GM21381 (cell line): ENCODE data around the gene ATAD3B.
"Not testable (repeated sequence)": the region's sequence is repeated elsewhere in the genome, so short reads cannot be mapped to it uniquely, and the experiment has no call there.

Experiments used
- ATAC-seq: cut with Tn5 transposase; IDR thresholded peaks from one replicate; pipeline ENCODE4 v1.9.1; 2021; ENCODE audit warnings: mild to moderate bottlenecking, moderate library complexity; ENCODE audit not compliant: unreplicated experiment

The ATAD3B gene

GRCh38 chr1:1450616-1451015 is 20.9 kb upstream of the ATAD3B start:
- not testable (repeated sequence) for ATAC-seq

DNA sequence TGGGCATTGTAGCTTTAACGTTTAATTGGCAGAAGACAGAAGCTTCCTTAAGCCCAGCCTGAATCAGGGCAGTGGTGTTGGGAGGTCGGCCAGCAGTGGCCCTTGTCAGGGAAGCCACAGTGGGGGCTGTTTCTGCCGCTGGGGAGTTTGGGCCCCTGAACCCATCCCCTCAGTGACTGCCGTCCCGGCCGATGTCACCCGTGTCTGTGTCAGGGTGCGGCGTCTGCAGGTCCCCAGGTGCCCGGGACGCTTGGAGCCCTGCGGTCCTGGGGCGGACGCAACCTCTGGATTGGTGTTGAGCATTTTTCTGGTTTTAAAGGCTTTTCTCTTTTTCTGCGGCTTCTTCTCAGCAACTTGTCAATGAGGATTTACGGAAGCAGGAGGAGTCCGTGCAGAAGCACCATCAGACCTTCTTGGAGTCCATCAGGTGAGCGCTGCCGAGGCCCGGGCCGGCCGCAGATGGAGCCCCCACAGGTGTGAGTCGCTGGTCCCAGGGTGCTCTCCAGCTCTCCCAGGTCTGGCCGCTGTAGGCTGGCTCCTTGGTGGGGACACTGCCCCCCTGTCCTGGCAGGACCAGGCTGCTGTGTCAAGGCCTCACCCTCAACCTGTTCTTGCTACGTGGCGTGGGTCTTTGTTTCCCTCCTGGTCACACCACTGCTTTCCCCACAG is 19.7 kb upstream of the ATAD3B start:
- no peak for ATAC-seq

DNA sequence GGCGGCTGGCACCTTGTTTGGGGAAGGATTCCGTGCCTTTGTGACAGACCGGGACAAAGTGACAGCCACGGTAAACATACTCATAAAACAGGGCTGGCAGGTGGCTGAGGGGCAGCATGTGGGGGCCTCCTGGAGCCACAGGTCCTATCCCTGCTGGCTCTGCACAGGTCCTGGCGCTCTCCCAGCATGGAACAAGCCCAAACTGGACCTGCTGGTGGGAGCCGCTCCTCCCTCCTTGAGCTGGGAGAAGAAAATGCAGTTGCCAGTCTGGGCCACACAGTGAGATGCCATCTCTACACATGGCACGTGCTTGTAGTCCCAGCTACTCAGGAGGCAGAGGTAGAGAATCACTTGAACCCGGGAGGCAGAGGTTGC is 19.2 kb upstream of the ATAD3B start:
- ATAC-seq = not testable (repeated sequence)

DNA sequence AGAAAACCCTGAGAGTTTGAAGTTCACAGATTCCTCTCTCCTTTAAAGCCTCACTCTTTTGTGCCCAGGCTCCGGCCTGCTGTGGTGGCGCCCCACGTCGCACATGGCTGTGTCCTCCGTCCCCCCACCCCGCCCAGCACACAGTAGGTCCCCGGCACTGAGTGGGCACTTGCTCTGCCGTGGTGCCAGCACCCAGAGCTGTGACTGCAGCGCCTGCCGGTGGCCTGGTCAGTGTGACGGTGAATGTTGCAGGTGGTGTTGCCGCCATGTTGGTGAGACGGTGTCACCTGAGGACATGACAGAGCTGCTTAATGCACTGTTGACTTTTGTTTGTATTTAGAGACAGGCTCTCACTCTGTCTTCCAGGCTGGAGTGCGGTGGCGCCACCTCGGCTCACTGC is 18.7 kb upstream of the ATAD3B start:
- no peak for ATAC-seq

- not testable (repeated sequence) for ATAC-seq
These were observed 17.1 kb upstream of the ATAD3B start for GRCh38 chr1:1454286-1455056.

DNA sequence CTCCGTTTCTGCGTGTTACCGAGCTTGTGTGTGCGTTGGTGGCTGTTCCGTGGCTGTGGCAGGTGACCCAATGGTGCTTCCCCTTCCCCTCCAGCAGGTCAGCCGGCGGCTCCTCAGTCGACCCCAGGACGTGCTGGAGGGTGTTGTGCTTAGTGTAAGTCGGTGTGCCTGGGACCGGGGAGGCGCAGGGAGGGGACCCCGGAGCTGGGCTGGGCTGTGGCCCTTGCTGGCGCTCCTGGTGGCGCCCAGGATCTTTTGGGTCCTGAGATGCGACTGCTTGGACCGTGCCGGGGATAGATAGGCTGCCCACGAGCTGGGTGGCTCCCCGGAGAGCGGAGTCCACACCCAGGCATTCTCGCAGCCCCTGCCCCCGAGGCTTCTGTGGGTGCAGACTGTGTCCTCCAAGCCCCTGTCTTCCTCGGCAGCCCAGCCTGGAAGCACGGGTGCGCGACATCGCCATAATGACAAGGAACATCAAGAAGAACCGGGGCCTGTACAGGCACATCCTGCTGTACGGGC is 16.1 kb upstream of the ATAD3B start:
- no peak for ATAC-seq

- not testable (repeated sequence) for ATAC-seq
These were observed 15.6 kb upstream of the ATAD3B start for GRCh38 chr1:1455934-1456333.

- ATAC-seq = not testable (repeated sequence)
These were observed 14.8 kb upstream of the ATAD3B start for GRCh38 chr1:1456683-1457255.

DNA sequence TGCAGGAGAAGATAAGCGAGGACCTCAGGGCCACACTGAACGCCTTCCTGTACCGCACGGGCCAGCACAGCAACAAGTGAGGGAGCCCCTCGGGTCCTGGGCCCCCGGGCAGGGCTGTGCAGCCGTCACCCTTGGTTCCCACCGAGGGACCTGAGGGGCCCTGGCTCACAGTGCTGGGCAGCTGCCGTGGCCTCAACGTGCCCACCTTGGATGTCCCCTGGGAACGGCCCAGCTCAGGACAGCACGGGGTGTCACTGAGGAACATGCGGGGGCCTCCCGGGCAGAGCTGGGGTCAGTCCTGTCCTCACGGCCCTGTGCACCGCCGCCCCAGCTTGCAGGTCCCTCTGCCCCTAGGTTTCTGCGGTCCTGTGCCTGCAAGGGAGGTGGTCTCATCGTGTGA is 12.4 kb upstream of the ATAD3B start:
- not testable (repeated sequence) for ATAC-seq

- not testable (repeated sequence) for ATAC-seq
These were observed 11.9 kb upstream of the ATAD3B start for GRCh38 chr1:1459711-1460110.

- no peak for ATAC-seq
These were observed 10.9 kb upstream of the ATAD3B start for GRCh38 chr1:1460540-1461130.

DNA sequence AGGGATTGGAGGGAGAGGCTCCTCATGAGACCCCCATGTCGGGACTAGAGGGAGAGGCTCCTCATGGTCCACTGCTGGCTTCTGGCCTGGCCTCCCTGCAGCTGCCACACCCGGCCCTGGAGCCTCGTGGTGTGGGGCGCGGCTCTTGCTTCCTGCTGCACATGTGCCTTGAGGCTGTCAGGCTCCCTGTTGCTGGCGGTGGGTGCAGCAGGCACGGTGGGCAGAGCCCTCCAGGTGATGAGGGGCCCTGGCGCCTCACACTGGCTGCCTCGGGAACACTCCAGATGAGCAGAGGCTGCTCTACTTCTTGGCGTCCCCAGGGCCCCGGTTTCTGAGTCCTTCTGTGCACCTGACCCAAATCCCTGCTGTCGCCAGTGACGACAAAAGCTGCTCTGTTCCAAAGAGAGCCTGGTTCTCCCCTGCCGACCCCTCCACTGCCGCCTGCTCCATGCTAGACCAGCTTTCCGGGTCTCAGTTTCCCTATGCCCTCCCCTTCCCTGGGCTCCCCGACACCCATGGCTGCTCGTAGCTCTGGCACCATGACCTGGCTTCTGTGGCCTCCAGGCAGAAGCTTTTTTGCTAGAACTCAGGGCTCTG is 9.7 kb upstream of the ATAD3B start:
- no peak for ATAC-seq

DNA sequence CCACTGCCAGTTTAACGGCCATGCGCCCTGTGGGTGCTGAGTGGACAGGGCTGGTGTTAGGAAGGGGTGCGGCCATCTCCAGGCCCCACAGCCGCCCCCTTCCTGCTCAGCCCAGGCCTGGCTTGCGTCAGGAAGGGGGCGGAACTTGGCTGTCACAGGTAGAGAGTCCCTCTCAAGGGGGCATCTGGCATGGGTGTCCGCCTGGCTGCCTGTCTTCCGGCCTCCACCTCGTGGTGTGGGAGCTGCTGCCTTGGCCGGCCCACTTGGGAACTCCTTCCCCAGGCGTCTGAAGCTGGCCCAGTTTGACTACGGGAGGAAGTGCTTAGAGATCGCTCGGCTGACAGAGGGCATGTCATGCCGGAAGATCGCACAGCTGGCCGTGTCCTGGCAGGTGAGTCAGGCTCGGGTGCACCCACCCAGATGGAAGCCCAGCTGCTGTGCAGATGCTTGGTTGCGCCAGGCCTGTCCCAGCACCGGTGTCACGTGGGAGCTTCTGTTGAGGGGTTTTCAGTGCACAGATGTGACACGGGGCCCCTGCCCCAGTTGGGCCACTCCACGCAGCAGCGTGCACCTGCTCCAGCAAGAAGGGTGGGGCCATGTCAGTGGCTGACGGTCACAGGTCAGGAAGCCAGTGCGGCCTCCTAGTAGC is 9.1 kb upstream of the ATAD3B start:
- ATAC-seq = no peak

DNA sequence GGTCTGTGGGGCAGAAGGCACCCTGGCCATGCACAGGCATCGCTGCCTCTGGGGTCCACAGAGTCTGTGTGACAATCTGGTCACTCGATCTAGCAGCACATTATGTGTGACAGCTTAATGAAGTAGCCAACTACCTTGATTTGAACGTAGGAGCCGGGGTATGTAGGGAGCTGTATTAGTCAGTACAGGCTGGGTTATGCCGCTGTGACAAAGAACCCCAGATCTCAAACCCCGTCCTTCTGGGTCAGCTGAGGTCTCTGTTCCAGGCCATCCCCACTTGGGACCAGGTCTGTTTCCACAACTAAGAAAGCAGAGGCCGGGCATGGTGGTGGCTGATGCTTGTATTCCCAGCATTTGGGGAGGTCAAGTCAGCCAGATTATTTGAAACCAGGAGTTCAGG is 8.3 kb upstream of the ATAD3B start:
- ATAC-seq = no peak

- ATAC-seq = not testable (repeated sequence)
These were observed 3.2 kb upstream of the ATAD3B start for GRCh38 chr1:1468196-1468985.

DNA sequence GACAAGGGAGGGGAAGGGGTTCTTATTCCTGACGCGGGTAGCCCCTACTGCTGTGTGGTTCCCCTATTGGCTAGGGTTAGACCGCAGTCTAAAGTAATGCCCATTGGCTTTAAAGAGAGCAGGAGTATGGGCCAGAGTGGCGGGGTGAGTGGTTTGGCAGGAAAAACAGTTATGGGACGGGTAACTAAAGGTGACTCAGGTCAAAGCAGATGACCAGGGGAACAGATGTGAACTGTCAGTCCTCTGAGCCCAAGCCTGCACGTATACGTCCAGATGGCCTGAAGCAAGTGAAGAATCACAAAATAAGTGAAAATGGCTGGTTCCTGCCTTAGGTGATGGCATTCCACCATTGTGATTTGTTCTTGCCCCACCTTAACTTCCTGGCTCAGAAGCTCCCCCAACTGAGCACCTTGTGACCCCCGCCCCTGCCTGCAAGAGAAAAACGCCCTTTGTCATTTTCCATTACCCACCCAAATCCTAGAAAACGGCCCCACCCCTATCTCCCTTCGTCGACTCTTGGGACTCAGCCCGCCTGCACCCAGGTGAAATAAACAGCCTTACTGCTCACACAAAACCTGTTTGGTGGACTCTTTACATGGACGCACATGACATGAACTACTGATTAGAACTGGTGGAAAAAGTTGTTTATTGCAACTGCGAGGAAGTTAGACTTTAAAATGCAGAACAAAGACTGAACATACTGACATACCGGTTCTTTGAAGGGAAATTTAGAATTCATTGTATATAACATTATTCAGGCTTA is 758 bp upstream of the ATAD3B start:
- ATAC-seq = no peak

- peak; percentile 13 for ATAC-seq
These were observed 700 bp downstream of the ATAD3B start for GRCh38 chr1:1472053-1472876.

- ATAC-seq = not testable (repeated sequence)
These were observed 4.4 kb downstream of the ATAD3B start for GRCh38 chr1:1476011-1476410.
